ENCODE measurements around the gene KIT.

Gene KIT

GRCh38 chr4:54707406-54707805 lies 49.6 kb downstream of the KIT start:
- no peak for DNase-seq

DNA sequence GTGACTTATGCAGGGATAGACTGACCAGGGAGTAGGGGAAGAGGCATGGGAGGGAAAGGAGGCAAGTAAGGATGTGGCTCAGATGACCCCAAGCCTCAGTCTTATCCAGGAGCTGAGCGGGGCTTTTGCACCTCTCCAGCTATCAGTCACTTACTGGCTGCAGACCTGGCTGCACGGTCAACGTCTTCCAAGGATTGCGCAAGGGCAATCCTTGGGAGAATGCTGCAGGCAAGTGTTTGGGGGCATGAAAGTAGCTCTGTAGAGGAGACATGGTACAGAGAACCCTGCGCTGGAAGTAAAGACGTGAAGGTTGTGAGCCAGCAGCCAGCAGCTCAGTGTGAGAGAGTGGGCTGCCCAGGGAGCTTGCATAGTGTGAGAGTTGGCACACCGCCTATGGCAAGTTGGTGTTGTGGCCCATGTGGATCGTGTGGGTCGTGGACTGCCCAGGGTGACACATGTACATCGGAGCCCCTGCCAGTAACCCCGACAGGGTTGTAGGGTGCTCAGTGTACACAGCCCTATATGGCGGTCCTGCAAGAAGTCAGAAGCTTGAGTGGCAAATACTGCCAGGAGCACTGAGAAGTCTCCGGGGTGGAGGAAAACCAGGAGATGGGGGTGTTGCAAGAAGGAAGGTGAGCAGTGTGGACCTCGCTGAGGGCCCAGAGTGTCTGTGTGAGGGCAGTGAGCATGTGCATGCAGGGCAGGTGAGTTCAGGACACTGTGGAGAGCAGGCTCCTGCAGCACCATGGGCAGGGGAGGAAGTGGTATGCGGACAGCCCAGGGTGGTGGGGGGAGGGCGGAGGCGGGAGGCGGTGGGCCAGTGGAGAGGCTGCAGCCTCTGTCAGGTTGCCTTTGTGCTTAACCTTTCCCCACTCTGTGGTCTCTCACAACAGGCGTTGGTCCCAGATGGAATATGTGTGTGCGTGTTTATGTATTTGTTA lies 50.9 kb downstream of the KIT start:
- no peak for DNase-seq

DNA sequence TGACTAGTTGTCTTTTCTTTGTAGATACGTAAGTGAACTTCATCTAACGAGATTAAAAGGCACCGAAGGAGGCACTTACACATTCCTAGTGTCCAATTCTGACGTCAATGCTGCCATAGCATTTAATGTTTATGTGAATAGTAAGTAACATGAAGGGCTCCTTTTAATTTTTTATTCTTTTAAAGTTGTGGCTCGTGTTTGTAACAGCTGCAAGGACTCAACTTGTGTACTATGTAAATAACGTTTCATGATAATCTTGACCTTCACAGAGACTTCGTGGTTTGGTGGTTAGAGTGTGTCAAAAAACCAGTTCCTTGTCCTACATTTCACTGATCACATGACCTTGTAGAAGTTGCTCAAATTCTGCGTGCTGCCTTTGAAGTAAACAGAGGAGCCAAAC lies 51.6 kb downstream of the KIT start:
- DNase-seq = peak; percentile 47 to 69

GRCh38 chr4:54712206-54712605 lies 54.4 kb downstream of the KIT start:
- DNase-seq = no peak

DNA sequence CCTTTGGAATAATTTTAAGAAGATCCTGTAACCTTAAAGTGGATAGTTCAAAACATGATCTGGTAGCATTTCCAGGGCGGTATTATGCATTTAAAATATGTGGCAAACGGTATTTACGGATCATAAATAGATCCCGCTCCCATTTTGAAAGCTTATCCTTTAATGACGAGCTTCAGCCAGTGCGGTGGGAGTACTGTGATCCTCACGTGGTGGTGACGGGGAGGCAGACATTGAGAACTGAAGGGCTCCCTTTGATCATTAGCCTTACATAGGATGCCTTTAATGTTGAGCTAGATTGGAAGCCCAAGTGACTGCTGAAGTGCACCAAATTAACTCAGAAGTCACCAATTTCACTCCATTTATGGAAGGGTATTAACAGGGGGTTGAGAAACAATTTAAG lies 56.9 kb downstream of the KIT start:
- no peak for DNase-seq

DNA sequence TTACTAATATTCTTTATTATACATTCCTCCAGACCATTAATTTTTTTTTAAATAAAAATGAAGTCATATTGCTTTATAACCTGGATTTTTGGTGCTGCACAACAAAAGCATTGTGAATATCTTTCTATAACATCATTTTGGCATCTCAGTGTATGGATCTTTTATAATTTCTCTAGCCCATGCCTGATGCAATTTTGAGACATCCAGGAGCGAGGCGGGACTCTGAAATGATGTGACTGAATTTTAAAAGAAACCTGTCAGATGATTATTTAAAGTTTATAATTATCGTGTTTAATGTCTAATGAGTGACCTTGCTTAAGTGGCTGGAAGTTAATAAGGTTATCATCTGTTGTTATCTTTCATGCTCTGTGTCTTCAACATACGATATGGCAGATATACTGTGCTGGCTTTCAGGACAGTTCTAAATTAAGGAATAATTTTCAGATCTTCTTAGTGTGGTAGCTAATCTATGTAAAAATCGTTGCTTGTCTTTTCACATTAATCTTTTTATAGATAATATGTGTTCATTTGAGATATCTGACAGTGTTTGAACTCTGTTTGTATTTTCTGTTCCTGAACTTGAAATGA lies 58.8 kb downstream of the KIT start:
- DNase-seq = no peak

DNA sequence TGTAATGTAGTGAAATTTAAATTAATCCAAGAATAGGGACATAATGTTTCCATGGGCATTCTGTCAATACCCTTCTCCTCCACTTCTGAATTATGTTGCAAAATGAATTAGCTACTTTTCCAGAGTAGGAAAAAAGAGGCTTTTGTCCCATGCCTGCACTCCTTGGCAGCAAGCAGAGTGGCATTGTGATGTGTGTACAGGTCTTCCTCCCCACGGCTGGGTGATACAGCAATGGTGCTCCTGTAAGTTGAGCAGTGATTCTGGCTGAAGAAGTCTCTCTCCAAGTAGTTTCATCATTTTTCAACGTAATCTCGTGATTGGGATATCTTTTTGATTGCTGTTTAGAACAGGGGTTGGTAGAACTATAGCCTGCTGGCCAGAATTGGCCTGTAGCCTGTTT lies 59.9 kb downstream of the KIT start:
- DNase-seq = no peak

DNA sequence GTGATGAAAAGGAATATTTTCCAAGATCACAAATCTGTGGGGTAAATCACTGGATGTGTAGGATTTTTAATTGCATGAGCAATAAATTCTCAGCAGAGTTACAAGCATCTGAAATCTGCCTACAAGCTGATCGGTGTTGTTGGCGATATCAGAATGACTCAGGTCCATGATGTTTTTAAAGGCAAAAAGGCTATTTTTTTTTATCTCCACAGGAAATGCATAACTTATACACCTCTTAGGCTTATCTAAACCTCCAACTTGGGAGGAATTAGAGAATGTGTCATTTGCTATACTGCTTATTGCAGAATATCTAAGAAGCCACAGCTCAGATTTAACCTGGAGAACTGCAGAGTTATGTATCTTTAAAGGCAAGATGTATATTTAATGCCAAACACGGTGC lies 61.6 kb downstream of the KIT start:
- no peak for DNase-seq

GRCh38 chr4:54723220-54723619 lies 65.5 kb downstream of the KIT start:
- DNase-seq = no peak

- DNase-seq = no peak
Measured at GRCh38 chr4:54723820-54724219, 66.1 kb downstream of the KIT start.

DNA sequence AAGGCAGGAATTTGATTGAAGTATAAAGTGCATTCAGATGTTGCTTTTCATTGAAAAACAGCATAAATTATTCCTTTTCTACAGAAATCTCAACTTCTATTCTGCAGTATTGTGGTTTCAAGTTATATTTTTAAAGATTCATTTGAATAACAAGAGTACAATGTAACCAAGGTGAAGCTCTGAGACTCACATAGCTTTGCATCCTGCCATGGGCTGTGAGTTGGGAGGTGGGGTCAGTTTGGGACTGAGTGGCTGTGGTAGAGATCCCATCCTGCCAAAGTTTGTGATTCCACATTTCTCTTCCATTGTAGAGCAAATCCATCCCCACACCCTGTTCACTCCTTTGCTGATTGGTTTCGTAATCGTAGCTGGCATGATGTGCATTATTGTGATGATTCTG lies 69.2 kb downstream of the KIT start:
- DNase-seq = no peak

- no peak for DNase-seq
Measured at GRCh38 chr4:54727346-54727745, 69.6 kb downstream of the KIT start.

GRCh38 chr4:54728368-54728767 lies 70.6 kb downstream of the KIT start:
- no peak for DNase-seq

- no peak for DNase-seq
Measured at GRCh38 chr4:54729256-54729655, 71.5 kb downstream of the KIT start.

GRCh38 chr4:54730581-54730980 lies 72.8 kb downstream of the KIT start:
- no peak for DNase-seq

GRCh38 chr4:54731552-54731951 lies 73.8 kb downstream of the KIT start:
- no peak for DNase-seq

DNA sequence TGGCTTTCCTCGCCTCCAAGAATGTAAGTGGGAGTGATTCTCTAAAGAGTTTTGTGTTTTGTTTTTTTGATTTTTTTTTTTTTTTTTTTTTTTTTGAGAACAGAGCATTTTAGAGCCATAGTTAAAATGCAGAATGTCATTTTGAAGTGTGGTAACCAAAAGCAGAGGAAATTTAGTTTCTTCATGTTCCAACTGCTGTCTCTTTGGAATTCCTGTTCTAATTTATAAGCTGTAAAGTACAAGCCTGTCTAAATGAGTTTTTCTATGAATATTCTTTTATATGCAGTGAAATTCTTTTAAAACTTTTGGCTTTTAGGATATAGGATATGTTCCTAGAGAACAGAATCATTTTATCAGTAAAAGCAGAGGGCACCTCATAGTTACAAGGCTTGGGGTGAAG lies 74.2 kb downstream of the KIT start:
- no peak for DNase-seq

DNA sequence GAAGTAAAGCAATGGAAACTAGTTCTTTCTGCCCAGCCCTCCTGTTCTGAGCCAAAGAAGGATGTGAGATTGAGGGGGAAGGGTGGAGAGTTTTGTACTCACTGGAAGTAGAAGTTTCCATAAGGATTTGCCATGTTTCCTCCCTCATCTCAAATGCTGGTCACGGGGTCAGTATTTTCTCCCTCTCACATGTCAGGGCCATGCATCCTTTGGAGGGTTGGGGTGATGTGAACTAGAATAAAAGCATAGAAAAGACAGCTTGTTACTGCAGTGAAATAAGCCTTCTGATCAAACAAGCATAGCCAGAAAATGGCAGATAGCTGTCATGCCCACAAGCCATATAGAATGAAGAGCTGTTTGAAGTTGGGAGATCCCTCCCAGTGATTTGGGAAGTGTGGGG lies 79.7 kb downstream of the KIT start:
- no peak for DNase-seq

DNA sequence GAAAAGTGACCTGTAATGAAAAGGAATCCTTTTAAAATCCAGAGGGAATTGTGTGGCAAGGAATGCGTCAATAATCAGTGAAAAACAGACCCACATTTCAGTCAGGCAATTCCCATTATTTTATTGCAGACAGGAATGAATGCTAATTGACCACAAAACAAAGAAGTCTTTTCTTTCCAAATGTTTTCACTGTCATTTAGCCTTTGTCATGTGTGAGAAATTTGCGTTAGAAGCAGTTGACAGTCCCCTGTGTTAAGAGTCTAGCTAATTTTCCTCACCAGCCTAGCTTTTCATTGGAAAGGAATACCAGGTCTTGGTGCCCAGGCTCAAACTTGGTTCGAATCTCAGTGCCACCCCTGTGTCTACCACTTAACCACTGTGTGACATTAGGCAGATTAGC lies 83.4 kb downstream of the KIT start:
- DNase-seq = no peak

DNA sequence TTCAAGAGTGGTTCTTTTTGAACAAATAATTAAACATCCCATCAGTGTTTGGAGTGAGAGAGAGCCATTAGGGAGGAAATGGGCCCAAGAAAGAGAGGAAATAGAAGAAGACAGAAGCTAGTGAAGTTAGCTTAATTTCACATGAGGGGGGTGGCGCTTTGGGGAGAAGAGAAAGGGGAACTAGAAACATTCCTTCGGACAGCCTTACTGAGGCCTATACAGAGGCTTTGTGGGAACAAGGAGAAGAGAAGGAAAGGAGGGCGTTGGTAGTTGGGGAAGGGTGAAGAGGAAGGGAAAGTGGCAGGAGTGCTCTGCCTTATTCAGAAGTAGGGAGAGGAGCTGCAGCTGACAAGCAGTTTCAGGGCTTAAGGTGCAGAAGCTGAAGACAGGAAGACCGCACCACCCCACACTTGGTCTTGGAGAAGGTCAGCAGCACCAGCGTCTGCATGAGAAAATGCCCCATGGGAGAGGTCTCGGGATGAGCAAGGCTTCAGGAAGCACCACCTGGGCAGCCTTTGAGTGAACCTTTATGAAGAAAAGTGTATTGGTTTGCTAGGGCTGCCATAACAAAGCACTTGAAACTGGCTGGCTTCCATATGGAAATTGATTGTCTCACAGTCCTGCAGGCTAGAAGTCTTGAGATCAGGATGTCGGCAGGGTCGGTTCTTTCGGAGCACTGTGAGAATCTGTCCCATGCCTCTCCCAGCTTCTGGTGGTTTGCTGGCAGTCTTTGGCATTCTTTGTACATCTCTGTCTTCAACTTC lies 85.1 kb downstream of the KIT start:
- DNase-seq = peak; percentile 46 to 57

DNA sequence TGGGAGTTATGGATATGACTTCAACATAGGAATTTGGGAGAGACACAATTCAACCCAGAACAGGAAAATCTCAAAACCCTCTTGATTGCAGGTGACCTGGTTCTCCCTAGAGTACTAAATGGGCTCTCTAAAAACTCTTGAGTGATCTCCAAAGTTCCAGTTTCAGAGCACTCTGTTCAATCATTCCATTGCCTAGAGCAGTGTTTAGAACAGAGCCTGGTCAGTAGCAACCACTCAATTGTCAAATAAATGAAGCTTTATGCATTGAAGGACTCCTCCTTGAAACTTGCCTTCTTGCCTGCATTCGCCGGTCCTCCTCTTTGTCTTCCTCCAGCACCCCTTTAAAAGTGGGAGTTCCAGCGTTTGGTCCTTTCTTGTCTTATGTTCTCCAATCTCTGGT lies 85.8 kb downstream of the KIT start:
- no peak for DNase-seq

GRCh38 chr4:54744487-54744886 lies 86.7 kb downstream of the KIT start:
- DNase-seq = no peak

- no peak for DNase-seq
Measured at GRCh38 chr4:54745031-54745770, 87.4 kb downstream of the KIT start.
